Caco-2 (cell line): ENCODE data around the gene WNK2. TPM values are rescaled to one million over a fixed set of nuclear protein-coding genes. Genes with fewer than 3 reads are reported as not detected.

Experiments used
- BruUV-seq: library from RNA; stranded (reverse); fragments of 400-500 nt; replicated peaks from 2 replicates; lab custom pipeline; 2021; lab: Mats Ljungman, UMichigan
- CTCF ChIA-PET: fragments of 300-600 bp; sonication (Branson Sonifier 250); formaldehyde crosslinking; loops from one replicate; lab custom pipeline; 2022; ENCODE audit warnings: antibody characterized with exemption; lab: Charles Lee
- POLR2A ChIA-PET: fragments of 300-600 bp; sonication (Branson Sonifier 250); formaldehyde crosslinking; loops from one replicate; lab custom pipeline; 2022; ENCODE audit warnings: antibody characterized with exemption; lab: Charles Lee
- DNase-seq, 2 experiments: peaks; one replicate each; pipeline versions ENCODE4 v3.0.0 to v3.0.0-alpha.2; 2020 to 2022
- H3K27me3 ChIP-seq: replicated peaks from 2 replicates; pipeline ENCODE4 v1.6.0; 2011; ENCODE audit warnings: low read length; ENCODE audit not compliant: control insufficient read depth, insufficient read depth
- H3K36me3 ChIP-seq: 2 replicates; pipeline ENCODE4 v1.5.1; 2011; ENCODE audit warnings: low read length; ENCODE audit not compliant: control insufficient read depth, insufficient read depth
- H3K4me1 ChIP-seq: fragments of 250-450 bp; sonication (Bioruptor Pico); 2 replicates; pipeline ENCODE4 v1.5.1; 2020; ENCODE audit warnings: mild to moderate bottlenecking
- H3K4me3 ChIP-seq: 2 replicates; pipeline ENCODE4 v1.5.1; 2011; ENCODE audit warnings: low read depth, mild to moderate bottlenecking, control low read depth, low read length
- H3K9me3 ChIP-seq: fragments of 250-450 bp; sonication (Bioruptor Pico); 2 replicates; pipeline ENCODE4 v1.5.1; 2020; ENCODE audit warnings: mild to moderate bottlenecking, moderate library complexity
- H3K27ac Mint-ChIP-seq: one replicate; pipeline ENCODE4 v1.8.0; 2022; ENCODE audit warnings: mixed read lengths; ENCODE audit not compliant: unreplicated experiment
- H3K27me3 Mint-ChIP-seq: one replicate; pipeline ENCODE4 v1.8.0; 2022; ENCODE audit warnings: mixed read lengths; ENCODE audit not compliant: insufficient read depth, unreplicated experiment
- H3K36me3 Mint-ChIP-seq: one replicate; pipeline ENCODE4 v1.8.0; 2022; ENCODE audit warnings: mild to moderate bottlenecking, mixed read lengths; ENCODE audit not compliant: insufficient read depth, unreplicated experiment
- H3K4me1 Mint-ChIP-seq: one replicate; pipeline ENCODE4 v1.8.0; 2022; ENCODE audit warnings: low read depth, mixed read lengths; ENCODE audit not compliant: unreplicated experiment
- H3K4me3 Mint-ChIP-seq: one replicate; pipeline ENCODE4 v1.8.0; 2022; ENCODE audit warnings: mild to moderate bottlenecking, moderate library complexity, mixed read lengths; ENCODE audit not compliant: unreplicated experiment
- H3K9me3 Mint-ChIP-seq: one replicate; pipeline ENCODE4 v1.8.0; 2022; ENCODE audit warnings: mixed read lengths; ENCODE audit not compliant: unreplicated experiment
- intact Hi-C: fragments of 100-400 bp; cut with micrococcal nuclease; formaldehyde crosslinking; loops from one replicate; pipeline ENCODE4 v1.10.0; 2022; ENCODE audit not compliant: unreplicated experiment
- total RNA-seq: library from RNA; stranded (reverse); gene quantifications from 2 replicates; pipeline ENCODE4 v1.2.3, GENCODE V29; 2022
- TF ChIP-seq, protein P1 (sequence below), 2 experiments: fragments of 200-600 bp in 1 of 2; IDR thresholded peaks; 1 replicate in 1 of 2; 2 replicates in 1 of 2; pipeline versions ENCODE4 v1.5.1 to v1.8.0; 2011 to 2022; ENCODE audit warnings: antibody characterized with exemption in 1 of 2, control low read depth in 1 of 2, inconsistent platforms in 1 of 2, low read depth in 1 of 2, low read length in 1 of 2, mild to moderate bottlenecking in 1 of 2, moderate library complexity in 1 of 2; ENCODE audit not compliant: insufficient read depth in 1 of 2, severe bottlenecking in 1 of 2, unreplicated experiment in 1 of 2

Gene WNK2
- total RNA-seq, 1 experiment from 2014 or later = 21.7 TPM

DNA sequence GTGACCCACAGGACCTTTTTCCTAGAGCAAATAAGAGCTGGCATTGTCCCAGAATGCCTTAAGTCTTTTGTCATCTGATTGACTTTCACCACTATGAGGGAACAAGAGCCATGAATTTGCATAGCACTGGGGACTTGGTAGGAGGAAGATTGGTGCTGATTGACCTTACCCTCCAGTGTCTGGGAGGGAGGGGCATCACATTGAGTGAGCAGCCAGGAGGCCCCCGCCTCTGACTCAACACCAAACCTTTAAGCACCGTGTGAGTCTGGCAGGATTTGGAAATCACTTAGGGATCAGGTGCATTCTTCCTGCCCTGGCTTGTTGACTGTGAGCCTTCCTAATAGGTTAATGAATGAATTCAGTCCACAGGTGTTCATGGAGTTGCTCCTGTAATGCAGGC, 40.7 kb downstream of the WNK2 start:
- Mint-ChIP-seq H3K27me3 (no peaks in the 10 kb centered on the region), H3K9me3 (no peaks in the 10 kb centered on the region), H3K4me3 (no peak overlapping the region), H3K4me1 (no peaks in the 10 kb centered on the region), H3K27ac (no peak overlapping the region), H3K36me3 (no peaks in the 10 kb centered on the region)
- H3K36me3 ChIP-seq = no peaks in the 10 kb centered on the region
- no TSS peak for BruUV-seq
- H3K4me1 ChIP-seq = no peaks in the 10 kb centered on the region
- no peaks in the 10 kb centered on the region for H3K9me3 ChIP-seq
- no peak overlapping the region for H3K4me3 ChIP-seq
- intact Hi-C loops = no loop called here
- POLR2A ChIA-PET = no interaction called here
- TF ChIP-seq, protein P1, sequence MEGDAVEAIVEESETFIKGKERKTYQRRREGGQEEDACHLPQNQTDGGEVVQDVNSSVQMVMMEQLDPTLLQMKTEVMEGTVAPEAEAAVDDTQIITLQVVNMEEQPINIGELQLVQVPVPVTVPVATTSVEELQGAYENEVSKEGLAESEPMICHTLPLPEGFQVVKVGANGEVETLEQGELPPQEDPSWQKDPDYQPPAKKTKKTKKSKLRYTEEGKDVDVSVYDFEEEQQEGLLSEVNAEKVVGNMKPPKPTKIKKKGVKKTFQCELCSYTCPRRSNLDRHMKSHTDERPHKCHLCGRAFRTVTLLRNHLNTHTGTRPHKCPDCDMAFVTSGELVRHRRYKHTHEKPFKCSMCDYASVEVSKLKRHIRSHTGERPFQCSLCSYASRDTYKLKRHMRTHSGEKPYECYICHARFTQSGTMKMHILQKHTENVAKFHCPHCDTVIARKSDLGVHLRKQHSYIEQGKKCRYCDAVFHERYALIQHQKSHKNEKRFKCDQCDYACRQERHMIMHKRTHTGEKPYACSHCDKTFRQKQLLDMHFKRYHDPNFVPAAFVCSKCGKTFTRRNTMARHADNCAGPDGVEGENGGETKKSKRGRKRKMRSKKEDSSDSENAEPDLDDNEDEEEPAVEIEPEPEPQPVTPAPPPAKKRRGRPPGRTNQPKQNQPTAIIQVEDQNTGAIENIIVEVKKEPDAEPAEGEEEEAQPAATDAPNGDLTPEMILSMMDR (IDR thresholded peaks at IDR 0.05; ENCODE audit: insufficient read depth in 1 of 2, low read depth in 1 of 2, low read length in 1 of 2, severe bottlenecking in 1 of 2, unreplicated experiment in 1 of 2) = no peak
- H3K27me3 ChIP-seq = no peaks in the 10 kb centered on the region
- no peak for DNase-seq
- CTCF ChIA-PET = no interaction called here

DNA sequence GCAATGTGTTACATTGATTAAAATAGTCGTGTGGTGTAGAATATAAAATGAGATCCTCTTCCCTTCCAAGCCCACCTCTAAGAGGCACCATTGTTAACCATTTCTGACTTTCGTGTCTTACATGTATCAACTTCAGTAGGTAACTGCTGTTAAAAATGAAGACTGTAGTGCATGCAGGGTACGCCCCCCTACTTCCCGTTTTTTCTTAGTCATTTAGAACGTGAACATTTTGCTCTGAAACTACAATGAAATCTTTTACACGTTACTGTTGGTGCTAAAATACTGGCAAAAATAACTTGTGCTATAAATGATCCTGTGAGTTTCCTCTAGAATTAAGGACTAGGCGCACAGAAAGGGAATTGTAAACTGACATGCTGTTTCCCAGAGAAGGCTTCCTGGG, 41.5 kb downstream of the WNK2 start:
- intact Hi-C loops = no loop called here
- no TSS peak for BruUV-seq
- Mint-ChIP-seq H3K9me3 (no peaks in the 10 kb centered on the region), H3K27me3 (no peaks in the 10 kb centered on the region), H3K4me3 (no peak overlapping the region), H3K27ac (no peak overlapping the region), H3K4me1 (no peaks in the 10 kb centered on the region), H3K36me3 (no peaks in the 10 kb centered on the region)
- Histone ChIP-seq H3K36me3 (no peaks in the 10 kb centered on the region), H3K4me3 (no peak overlapping the region), H3K9me3 (no peaks in the 10 kb centered on the region), H3K4me1 (no peaks in the 10 kb centered on the region), H3K27me3 (no peaks in the 10 kb centered on the region)
- POLR2A ChIA-PET = no interaction called here
- CTCF ChIA-PET = no interaction called here
- TF ChIP-seq, protein P1 (IDR thresholded peaks at IDR 0.05; ENCODE audit: insufficient read depth in 1 of 2, low read depth in 1 of 2, low read length in 1 of 2, severe bottlenecking in 1 of 2, unreplicated experiment in 1 of 2) = no peak
- no peak for DNase-seq

DNA sequence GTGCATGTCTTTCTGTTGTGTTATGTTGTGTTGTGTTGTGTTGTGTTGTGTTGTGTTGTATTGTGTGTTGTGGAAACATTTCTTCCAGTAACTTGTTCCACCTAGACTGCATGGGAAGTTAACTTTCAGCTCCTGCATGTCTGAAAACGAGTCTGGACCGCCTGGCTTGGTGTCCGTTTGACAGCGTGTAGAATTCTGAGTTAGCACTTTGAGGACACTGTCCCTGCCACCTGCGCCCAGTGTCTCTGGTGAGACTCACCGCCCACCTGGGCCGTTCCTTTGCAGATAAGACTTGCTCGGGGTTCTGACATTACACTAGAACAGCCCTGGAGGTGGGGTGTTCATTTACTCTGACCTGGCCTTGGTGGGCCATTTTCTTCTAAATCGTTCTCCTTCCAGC, 42.0 kb downstream of the WNK2 start:
- POLR2A ChIA-PET = no interaction called here
- Mint-ChIP-seq H3K9me3 (no peaks in the 10 kb centered on the region), H3K27ac (peak overlapping the region; percentile 32), H3K4me1 (no peaks in the 10 kb centered on the region), H3K4me3 (no peak overlapping the region), H3K36me3 (no peaks in the 10 kb centered on the region), H3K27me3 (no peaks in the 10 kb centered on the region)
- TF ChIP-seq, protein P1 (IDR thresholded peaks at IDR 0.05; ENCODE audit: insufficient read depth in 1 of 2, low read depth in 1 of 2, low read length in 1 of 2, severe bottlenecking in 1 of 2, unreplicated experiment in 1 of 2) = no peak
- no peaks in the 10 kb centered on the region for H3K4me1 ChIP-seq
- no peaks in the 10 kb centered on the region for H3K27me3 ChIP-seq
- no peak for DNase-seq
- BruUV-seq = no TSS peak
- intact Hi-C loops = no loop called here
- H3K4me3 ChIP-seq = no peak overlapping the region
- CTCF ChIA-PET = no interaction called here
- H3K36me3 ChIP-seq = no peaks in the 10 kb centered on the region
- no peaks in the 10 kb centered on the region for H3K9me3 ChIP-seq
